CD14-positive monocyte (primary cell): ENCODE measurements around the gene CCL28. TPM values are rescaled to one million over a fixed set of nuclear protein-coding genes. Genes with fewer than 3 reads are reported as not detected.

Source experiments
- DNase-seq, 3 donors: peaks; one replicate each; pipeline ENCODE4 v3.0.0-alpha.2; 2011 to 2022
- H2AFZ ChIP-seq: 2 replicates; pipeline ENCODE4 v1.6.0; 2012; ENCODE audit warnings: mild to moderate bottlenecking, low read depth, low read length, inconsistent platforms; ENCODE audit not compliant: insufficient read depth, poor library complexity, severe bottlenecking
- H3K27ac ChIP-seq, 2 donors: 1 replicate in 1 of 2; 2 replicates in 1 of 2; pipeline ENCODE4 v1.5.1; 2012 to 2013; ENCODE audit warnings: low read length in 2 of 2, control low read depth in 1 of 2, inconsistent platforms in 1 of 2, low read depth in 1 of 2, mild to moderate bottlenecking in 1 of 2
- H3K27me3 ChIP-seq, 2 donors: one replicate each; pipeline versions ENCODE4 v1.6.0 to v1.6.1; 2011 to 2013; ENCODE audit warnings: low read length in 2 of 2; ENCODE audit not compliant: control insufficient read depth in 2 of 2, insufficient read depth in 2 of 2
- H3K36me3 ChIP-seq, 2 donors: replicated peaks in 1 of 2; 1 replicate in 1 of 2; 2 replicates in 1 of 2; pipeline versions ENCODE4 v1.5.1 to v1.6.1; 2012 to 2013; ENCODE audit warnings: low read length in 2 of 2, control low read depth in 1 of 2, inconsistent platforms in 1 of 2, mild to moderate bottlenecking in 1 of 2; ENCODE audit not compliant: insufficient read depth in 2 of 2, control insufficient read depth in 1 of 2
- H3K4me1 ChIP-seq, 2 donors: 1 replicate in 1 of 2; 2 replicates in 1 of 2; pipeline versions ENCODE4 v1.5.1 to v1.6.1; 2012 to 2013; ENCODE audit warnings: low read length in 2 of 2, control low read depth in 1 of 2, inconsistent platforms in 1 of 2, mild to moderate bottlenecking in 1 of 2, moderate library complexity in 1 of 2; ENCODE audit not compliant: insufficient read depth in 2 of 2, control insufficient read depth in 1 of 2
- H3K4me2 ChIP-seq: replicated peaks from 2 replicates; pipeline ENCODE3; 2012; ENCODE audit warnings: low read length, moderate library complexity, mild to moderate bottlenecking; ENCODE audit not compliant: poor library complexity, severe bottlenecking; ENCODE audit errors: extremely low read depth
- H3K4me3 ChIP-seq, 3 experiments: fragments of 200-600 bp in 1 of 3; sonication (generic) in 1 of 3; replicated peaks in 1 of 3; 1 replicate in 2 of 3; 2 replicates in 1 of 3; pipeline ENCODE4 v1.5.1; 2011 to 2013; ENCODE audit warnings: low read length in 3 of 3, mild to moderate bottlenecking in 3 of 3, control low read depth in 2 of 3, low read depth in 2 of 3, inconsistent platforms in 1 of 3, moderate library complexity in 1 of 3
- H3K79me2 ChIP-seq: 2 replicates; pipeline ENCODE4 v1.6.0; 2012; ENCODE audit warnings: mild to moderate bottlenecking, control low read depth, inconsistent platforms, low read length, moderate library complexity; ENCODE audit not compliant: insufficient read depth
- H3K9ac ChIP-seq: 2 replicates; pipeline ENCODE4 v1.6.0; 2017; ENCODE audit warnings: low read length, mild to moderate bottlenecking; ENCODE audit not compliant: insufficient read depth, poor library complexity, severe bottlenecking
- H3K9me3 ChIP-seq, 2 donors: replicated peaks in 1 of 2; 1 replicate in 1 of 2; 2 replicates in 1 of 2; pipeline versions ENCODE4 v1.5.1 to v1.6.1; 2012 to 2013; ENCODE audit warnings: low read length in 2 of 2, control low read depth in 1 of 2; ENCODE audit not compliant: control insufficient read depth in 1 of 2, insufficient read depth in 1 of 2
- H4K20me1 ChIP-seq: 2 replicates; pipeline ENCODE4 v1.6.0; 2012; ENCODE audit warnings: mild to moderate bottlenecking, low read length, control low read depth, moderate library complexity; ENCODE audit not compliant: insufficient read depth
- H3K27ac Mint-ChIP-seq, 7 donors: one replicate each; pipeline ENCODE4 v1.8.0; 2020; ENCODE audit warnings: mild to moderate bottlenecking in 7 of 7, mixed read lengths in 7 of 7, moderate library complexity in 6 of 7, inconsistent platforms in 2 of 7
- H3K27me3 Mint-ChIP-seq, 3 donors: one replicate each; pipeline ENCODE4 v1.8.0; 2021 to 2022; ENCODE audit warnings: low read depth in 3 of 3, mild to moderate bottlenecking in 3 of 3, mixed read lengths in 3 of 3, moderate library complexity in 3 of 3, inconsistent platforms in 1 of 3
- H3K36me3 Mint-ChIP-seq, 2 donors: one replicate each; pipeline ENCODE4 v1.8.0; 2020; ENCODE audit warnings: mixed read lengths in 2 of 2, inconsistent platforms in 1 of 2, mild to moderate bottlenecking in 1 of 2
- H3K4me1 Mint-ChIP-seq: one replicate; pipeline ENCODE4 v1.8.0; 2020; ENCODE audit warnings: mild to moderate bottlenecking, mixed read lengths
- H3K4me3 Mint-ChIP-seq, 2 donors: one replicate each; pipeline ENCODE4 v1.8.0; 2020; ENCODE audit warnings: mild to moderate bottlenecking in 2 of 2, mixed read lengths in 2 of 2, moderate library complexity in 1 of 2
- H3K9me3 Mint-ChIP-seq, 7 donors: one replicate each; pipeline ENCODE4 v1.8.0; 2020 to 2022; ENCODE audit warnings: mixed read lengths in 7 of 7, mild to moderate bottlenecking in 6 of 7, moderate library complexity in 6 of 7, inconsistent platforms in 2 of 7
- CTCF ChIP-seq: fragments of 200-600 bp; IDR thresholded peaks from one replicate; pipeline ENCODE4 v1.8.0; 2022; ENCODE audit warnings: antibody characterized with exemption, mild to moderate bottlenecking
- WGBS: methylation state at CpG from one replicate; pipeline ENCODE4 v1.1.5; 2013; ENCODE audit warnings: missing lambda C conversion rate; ENCODE audit not compliant: insufficient coverage; 5-methylcytosine and 5-hydroxymethylcytosine counted together
- intact Hi-C, 2 donors: fragments of 100-400 bp; cut with micrococcal nuclease; formaldehyde crosslinking; loops; one replicate each; pipeline versions ENCODE4 v1.15.0 to v1.15.1; 2023
- polyA minus RNA-seq: library from RNA; depleted of rRNA, polyadenylated mRNA; stranded (reverse); fragments of >200 nt; gene quantifications from 2 replicates; pipeline ENCODE4 v1.2.3, GENCODE V29; 2012
- polyA plus RNA-seq, 3 donors: library from polyadenylated mRNA; depleted of rRNA in 1 of 3; unstranded in 2 of 3; stranded (reverse) in 1 of 3; fragments of 300-500 nt in 2 of 3; fragments of >200 nt in 1 of 3; fragmentation: Illumina TruSeq in 2 of 3; gene quantifications; 1 replicate in 2 of 3; 2 replicates in 1 of 3; pipeline ENCODE4 v1.2.3, GENCODE V29; 2012 to 2021
- total RNA-seq, 12 experiments: library from RNA in 1 of 12; stranded (reverse) in 1 of 12; fragments of 120-200 nt in 1 of 12; gene quantifications; one replicate each; pipeline ENCODE4 v1.2.4 and lab custom pipeline; 2013 to 2026; ENCODE audit warnings: mixed read lengths in 6 of 12, inconsistent platforms in 1 of 12

CCL28 gene
- 0.21 TPM for total RNA-seq (2013)
- under 1 TPM; 0.10 to 0.51 (median 0.32) TPM for polyA plus RNA-seq
- polyA minus RNA-seq = not detected in 2 replicates
- total RNA-seq (lab: John Stamatoyannopoulos, UW) = 0 to 1.2 (median 0.17) reads per million in 11 experiments

GRCh38 chr5:43412156-43412555, at the start of gene CCL28:
TSS of gene CCL28 (minus strand) at chr5:43412391. CDS start at chr5:43412316, 75 bp downstream.
- no peak for TF ChIP-seq CTCF
- no peaks in the 10 kb centered on the region for H4K20me1 ChIP-seq
- 94% methylated on average over 3 of the region's 6 CpGs for WGBS

GRCh38 chr5:43461066-43461465, 48.9 kb upstream of the CCL28 start:
- Mint-ChIP-seq H3K27ac (no peak overlapping the region), H3K9me3 (peaks cover 4 to 38% (median 21%) of the 10 kb centered on the region in 7 donors), H3K4me1 (no peaks in the 10 kb centered on the region), H3K36me3 (peaks cover 20 to 31% of the 10 kb centered on the region in 2 donors), H3K27me3 (peaks cover 0 to 1% (median 0%) of the 10 kb centered on the region in 3 donors), H3K4me3 (no peak overlapping the region)
- Histone ChIP-seq H3K27me3 (no peaks in the 10 kb centered on the region), H3K79me2 (no peaks in the 10 kb centered on the region), H3K9ac (no peak overlapping the region), H3K9me3 (peaks cover 4 to 20% of the 10 kb centered on the region in 2 donors), H3K4me1 (no peaks in the 10 kb centered on the region), H4K20me1 (no peaks in the 10 kb centered on the region), H2AFZ (no peak overlapping the region), H3K27ac (no peak overlapping the region), H3K4me3 (no peak overlapping the region), H3K36me3 (peaks cover 0 to 9% of the 10 kb centered on the region in 2 donors), H3K4me2 (no peak overlapping the region)
- intact Hi-C loops = no loop called here
- DNase-seq = no peak
- 100% methylated on average over 1 of the region's 1 CpG for WGBS
- TF ChIP-seq CTCF = no peak

More at GRCh38 chr5:43412156-43412555, at the start of gene CCL28:
- H3K36me3 Mint-ChIP-seq = no peaks in the 10 kb centered on the region
- H3K4me2 ChIP-seq = no peak within 1 kb of the TSS
- peaks cover 0 to 2% (median 0%) of the 10 kb centered on the region in 3 donors for H3K27me3 Mint-ChIP-seq
- H3K79me2 ChIP-seq = no peaks in the 10 kb centered on the region
- H3K4me1 Mint-ChIP-seq = no peaks in the 10 kb centered on the region
- no peak within 1 kb of the TSS for H3K4me3 ChIP-seq
- H3K9me3 ChIP-seq = no peaks in the 10 kb centered on the region
- H3K27ac ChIP-seq = no peak within 1 kb of the TSS
- H3K4me1 ChIP-seq = no peaks in the 10 kb centered on the region
- H3K4me3 Mint-ChIP-seq = no peak within 1 kb of the TSS
- DNase-seq = no peak
- H3K9me3 Mint-ChIP-seq = peaks cover 0 to 3% (median 0%) of the 10 kb centered on the region in 7 donors
- no peak within 1 kb of the TSS for H3K27ac Mint-ChIP-seq
- H3K36me3 ChIP-seq = no peaks in the 10 kb centered on the region
- H2AFZ ChIP-seq = no peak within 1 kb of the TSS
- no peak within 1 kb of the TSS for H3K9ac ChIP-seq
- intact Hi-C loops = no loop called here
- H3K27me3 ChIP-seq = no peaks in the 10 kb centered on the region
